Endothelial cell of hepatic sinusoid (primary cell): ENCODE measurements around the gene CARD10.

Experiments used
- in situ Hi-C: cut with HindIII; loops from 2 replicates; pipeline ENCODE4 v1.10.0; 2017; ENCODE audit warnings: low sequenced_read_pairs

The CARD10 gene

GRCh38 chr22:37491559-37492427 lies 27.4 kb downstream of the CARD10 start:
- in situ Hi-C loops, result no loop called here

- in situ Hi-C loops, result no loop called here
Measured at GRCh38 chr22:37491106-37491505, 28.1 kb downstream of the CARD10 start.

- in situ Hi-C loops, result no loop called here
Measured at GRCh38 chr22:37489983-37490382, 29.2 kb downstream of the CARD10 start.

- in situ Hi-C loops, result no loop called here
Measured at GRCh38 chr22:37488337-37489135, 30.7 kb downstream of the CARD10 start.

GRCh38 chr22:37487571-37487970 lies 31.6 kb downstream of the CARD10 start:
- in situ Hi-C loops, result no loop called here

- in situ Hi-C loops, result no loop called here
Measured at GRCh38 chr22:37487129-37487528, 32.1 kb downstream of the CARD10 start.

- in situ Hi-C loops, result no loop called here
Measured at GRCh38 chr22:37486224-37486845, 32.9 kb downstream of the CARD10 start, which contains the start of gene MFNG. MFNG (minus strand) TSS chr22:37486384; CDS start chr22:37486177, 207 bp downstream.

- in situ Hi-C loops, result no loop called here
Measured at GRCh38 chr22:37485395-37486223, 33.6 kb downstream of the CARD10 start.

GRCh38 chr22:37484480-37485394 lies 34.5 kb downstream of the CARD10 start:
- in situ Hi-C loops, result no loop called here

GRCh38 chr22:37483050-37483449 lies 36.2 kb downstream of the CARD10 start:
- in situ Hi-C loops, result no loop called here

GRCh38 chr22:37482244-37482643 lies 37.0 kb downstream of the CARD10 start:
- in situ Hi-C loops, result no loop called here

GRCh38 chr22:37481347-37481907 lies 37.8 kb downstream of the CARD10 start:
- in situ Hi-C loops, result no loop called here

GRCh38 chr22:37480387-37481346 lies 38.5 kb downstream of the CARD10 start:
- in situ Hi-C loops, result no loop called here

GRCh38 chr22:37479196-37479595 lies 40.0 kb downstream of the CARD10 start:
- in situ Hi-C loops, result no loop called here

GRCh38 chr22:37476389-37477329 lies 42.6 kb downstream of the CARD10 start:
- in situ Hi-C loops, result no loop called here

- in situ Hi-C loops, result no loop called here
Measured at GRCh38 chr22:37474447-37475090, 44.6 kb downstream of the CARD10 start.
